HCT116 (cell line): ENCODE results near the gene ALKBH2.

Experiments
- CBX3 ChIP-seq: IDR thresholded peaks from 2 replicates; pipeline ENCODE4 v1.6.1; 2012; ENCODE audit warnings: low read depth
- CEBPB ChIP-seq: IDR thresholded peaks from 2 replicates; pipeline ENCODE4 v1.6.1; 2012; ENCODE audit warnings: low read depth
- EGR1 ChIP-seq: IDR thresholded peaks from 2 replicates; pipeline ENCODE4 v1.6.1; 2012; ENCODE audit warnings: low read depth
- EZH2 ChIP-seq: fragments of 200-600 bp; sonication (generic); IDR thresholded peaks from 2 replicates; pipeline ENCODE4 v1.6.1; 2017; ENCODE audit warnings: antibody characterized with exemption, mixed run types
- EZH2phosphoT487 ChIP-seq: fragments of 200-600 bp; IDR thresholded peaks from 2 replicates; pipeline ENCODE4 v1.6.1; 2018; ENCODE audit warnings: antibody characterized with exemption, borderline replicate concordance
- JUND ChIP-seq: IDR thresholded peaks from 2 replicates; pipeline ENCODE4 v1.6.1; 2012
- POLR2A ChIP-seq: IDR thresholded peaks from 2 replicates; pipeline ENCODE4 v1.7.0; 2011; ENCODE audit warnings: borderline replicate concordance; ENCODE audit not compliant: insufficient read depth, insufficient read length; ENCODE audit errors: extremely low read depth
- POLR2AphosphoS5 ChIP-seq: IDR thresholded peaks from 2 replicates; pipeline ENCODE4 v1.6.1; 2011; ENCODE audit warnings: mild to moderate bottlenecking, low read depth, low read length, moderate library complexity
- RAD21 ChIP-seq: IDR thresholded peaks from 2 replicates; pipeline ENCODE4 v1.6.1; 2012; ENCODE audit warnings: low read depth, mild to moderate bottlenecking
- SIN3A ChIP-seq: IDR thresholded peaks from 2 replicates; pipeline ENCODE4 v1.6.1; 2012; ENCODE audit warnings: low read depth
- YY1 ChIP-seq: IDR thresholded peaks from 2 replicates; pipeline ENCODE4 v1.6.1; 2011; ENCODE audit warnings: low read length, low read depth, moderate library complexity, mild to moderate bottlenecking; ENCODE audit not compliant: insufficient replicate concordance; ENCODE audit errors: extremely low read depth
- TF ChIP-seq, protein P1 (sequence below), 3 experiments: fragments of 200-600 bp in 1 of 3; sonication (generic) in 1 of 3; IDR thresholded peaks in 2 of 3; conservative IDR thresholded peaks in 1 of 3; 2 replicates each; pipeline ENCODE4 v1.5.1; 2012 to 2017; ENCODE audit warnings: low read depth in 2 of 3, low read length in 2 of 3, antibody characterized with exemption in 1 of 3, borderline replicate concordance in 1 of 3, control low read depth in 1 of 3, mild to moderate bottlenecking in 1 of 3, mixed read lengths in 1 of 3, mixed run types in 1 of 3, moderate library complexity in 1 of 3; ENCODE audit not compliant: insufficient read depth in 1 of 3
- TF ChIP-seq, protein P2 (sequence below): IDR thresholded peaks from 2 replicates; pipeline ENCODE4 v1.6.1; 2012; ENCODE audit warnings: low read depth

DNA sequence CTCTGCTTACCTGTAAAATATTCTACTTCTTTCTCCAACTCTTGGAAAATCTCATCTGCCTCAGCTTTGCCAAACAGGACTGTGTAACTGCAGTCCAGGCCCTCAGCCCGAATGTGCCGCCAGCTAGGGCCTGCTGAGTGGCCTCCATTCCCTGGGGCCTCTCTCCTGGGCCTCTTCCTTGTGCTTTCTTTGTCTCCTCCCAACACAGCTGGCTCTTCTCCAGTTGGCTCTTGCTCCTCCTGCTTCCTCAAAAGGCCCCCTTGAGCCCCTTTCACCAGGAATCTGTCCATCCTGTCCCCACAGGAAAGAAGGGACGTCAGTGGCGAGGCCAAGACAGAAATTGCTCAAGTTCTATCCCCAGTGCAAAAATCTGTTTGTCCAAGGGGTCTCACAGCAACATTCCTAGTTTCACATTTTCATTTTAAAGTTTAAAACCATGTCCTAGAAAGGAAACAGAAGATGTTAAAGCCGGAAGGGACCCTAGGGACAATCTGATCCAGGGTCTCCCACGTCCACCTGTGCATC lies 713 bp downstream of the ALKBH2 start:
- TF ChIP-seq, protein P1, sequence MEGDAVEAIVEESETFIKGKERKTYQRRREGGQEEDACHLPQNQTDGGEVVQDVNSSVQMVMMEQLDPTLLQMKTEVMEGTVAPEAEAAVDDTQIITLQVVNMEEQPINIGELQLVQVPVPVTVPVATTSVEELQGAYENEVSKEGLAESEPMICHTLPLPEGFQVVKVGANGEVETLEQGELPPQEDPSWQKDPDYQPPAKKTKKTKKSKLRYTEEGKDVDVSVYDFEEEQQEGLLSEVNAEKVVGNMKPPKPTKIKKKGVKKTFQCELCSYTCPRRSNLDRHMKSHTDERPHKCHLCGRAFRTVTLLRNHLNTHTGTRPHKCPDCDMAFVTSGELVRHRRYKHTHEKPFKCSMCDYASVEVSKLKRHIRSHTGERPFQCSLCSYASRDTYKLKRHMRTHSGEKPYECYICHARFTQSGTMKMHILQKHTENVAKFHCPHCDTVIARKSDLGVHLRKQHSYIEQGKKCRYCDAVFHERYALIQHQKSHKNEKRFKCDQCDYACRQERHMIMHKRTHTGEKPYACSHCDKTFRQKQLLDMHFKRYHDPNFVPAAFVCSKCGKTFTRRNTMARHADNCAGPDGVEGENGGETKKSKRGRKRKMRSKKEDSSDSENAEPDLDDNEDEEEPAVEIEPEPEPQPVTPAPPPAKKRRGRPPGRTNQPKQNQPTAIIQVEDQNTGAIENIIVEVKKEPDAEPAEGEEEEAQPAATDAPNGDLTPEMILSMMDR (IDR thresholded peaks at IDR 0.05 in 2 of 3, conservative IDR thresholded peaks at IDR 0.05 in 1 of 3; ENCODE audit: borderline replicate concordance in 1 of 3, insufficient read depth in 1 of 3, low read depth in 2 of 3, low read length in 2 of 3): no peak
- TF ChIP-seq RAD21 (no peak), SIN3A (no peak), YY1 (no peak), POLR2A (no peak), EZH2 (no peak), CBX3 (no peak), JUND (no peak), CEBPB (no peak), EZH2phosphoT487 (no peak), POLR2AphosphoS5 (no peak), EGR1 (no peak)
- TF ChIP-seq, protein P2, sequence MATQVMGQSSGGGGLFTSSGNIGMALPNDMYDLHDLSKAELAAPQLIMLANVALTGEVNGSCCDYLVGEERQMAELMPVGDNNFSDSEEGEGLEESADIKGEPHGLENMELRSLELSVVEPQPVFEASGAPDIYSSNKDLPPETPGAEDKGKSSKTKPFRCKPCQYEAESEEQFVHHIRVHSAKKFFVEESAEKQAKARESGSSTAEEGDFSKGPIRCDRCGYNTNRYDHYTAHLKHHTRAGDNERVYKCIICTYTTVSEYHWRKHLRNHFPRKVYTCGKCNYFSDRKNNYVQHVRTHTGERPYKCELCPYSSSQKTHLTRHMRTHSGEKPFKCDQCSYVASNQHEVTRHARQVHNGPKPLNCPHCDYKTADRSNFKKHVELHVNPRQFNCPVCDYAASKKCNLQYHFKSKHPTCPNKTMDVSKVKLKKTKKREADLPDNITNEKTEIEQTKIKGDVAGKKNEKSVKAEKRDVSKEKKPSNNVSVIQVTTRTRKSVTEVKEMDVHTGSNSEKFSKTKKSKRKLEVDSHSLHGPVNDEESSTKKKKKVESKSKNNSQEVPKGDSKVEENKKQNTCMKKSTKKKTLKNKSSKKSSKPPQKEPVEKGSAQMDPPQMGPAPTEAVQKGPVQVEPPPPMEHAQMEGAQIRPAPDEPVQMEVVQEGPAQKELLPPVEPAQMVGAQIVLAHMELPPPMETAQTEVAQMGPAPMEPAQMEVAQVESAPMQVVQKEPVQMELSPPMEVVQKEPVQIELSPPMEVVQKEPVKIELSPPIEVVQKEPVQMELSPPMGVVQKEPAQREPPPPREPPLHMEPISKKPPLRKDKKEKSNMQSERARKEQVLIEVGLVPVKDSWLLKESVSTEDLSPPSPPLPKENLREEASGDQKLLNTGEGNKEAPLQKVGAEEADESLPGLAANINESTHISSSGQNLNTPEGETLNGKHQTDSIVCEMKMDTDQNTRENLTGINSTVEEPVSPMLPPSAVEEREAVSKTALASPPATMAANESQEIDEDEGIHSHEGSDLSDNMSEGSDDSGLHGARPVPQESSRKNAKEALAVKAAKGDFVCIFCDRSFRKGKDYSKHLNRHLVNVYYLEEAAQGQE: no peak
